OCI-LY1 (cell line): ENCODE measurements around the gene TMEM121.

Experiments
- EZH2 ChIP-seq: fragments of 200-600 bp; sonication (generic), shearing (Covaris generic); IDR thresholded peaks from 2 replicates; pipeline ENCODE4 v1.8.0; 2017; ENCODE audit warnings: borderline replicate concordance, mixed run types, mild to moderate bottlenecking, antibody characterized with exemption, low read length, moderate library complexity, mixed read lengths
- TF ChIP-seq, protein P1 (sequence below): fragments of 200-600 bp; sonication (generic), shearing (Covaris generic); IDR thresholded peaks from 2 replicates; pipeline ENCODE4 v1.5.1; 2017; ENCODE audit warnings: mild to moderate bottlenecking, antibody characterized with exemption, low read length, moderate library complexity, mixed read lengths

DNA sequence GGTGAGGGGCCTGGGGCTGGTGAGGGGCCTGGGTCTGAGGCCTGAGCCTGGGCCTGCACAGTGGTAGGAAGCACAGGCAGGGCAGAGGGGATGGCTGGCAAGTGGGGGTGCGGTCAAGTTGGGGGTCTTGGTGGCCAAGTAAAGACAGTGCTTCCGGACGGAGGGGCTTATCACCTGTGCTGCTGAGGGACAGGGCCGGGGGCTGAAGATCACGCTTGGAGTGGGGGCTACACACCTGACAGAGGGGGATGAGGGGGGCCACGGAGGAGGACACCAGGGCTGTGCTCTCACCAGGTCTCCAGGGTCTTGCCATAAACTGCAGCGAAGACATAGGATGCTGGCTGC lies 23.1 kb upstream of the TMEM121 start:
- TF ChIP-seq, protein P1, sequence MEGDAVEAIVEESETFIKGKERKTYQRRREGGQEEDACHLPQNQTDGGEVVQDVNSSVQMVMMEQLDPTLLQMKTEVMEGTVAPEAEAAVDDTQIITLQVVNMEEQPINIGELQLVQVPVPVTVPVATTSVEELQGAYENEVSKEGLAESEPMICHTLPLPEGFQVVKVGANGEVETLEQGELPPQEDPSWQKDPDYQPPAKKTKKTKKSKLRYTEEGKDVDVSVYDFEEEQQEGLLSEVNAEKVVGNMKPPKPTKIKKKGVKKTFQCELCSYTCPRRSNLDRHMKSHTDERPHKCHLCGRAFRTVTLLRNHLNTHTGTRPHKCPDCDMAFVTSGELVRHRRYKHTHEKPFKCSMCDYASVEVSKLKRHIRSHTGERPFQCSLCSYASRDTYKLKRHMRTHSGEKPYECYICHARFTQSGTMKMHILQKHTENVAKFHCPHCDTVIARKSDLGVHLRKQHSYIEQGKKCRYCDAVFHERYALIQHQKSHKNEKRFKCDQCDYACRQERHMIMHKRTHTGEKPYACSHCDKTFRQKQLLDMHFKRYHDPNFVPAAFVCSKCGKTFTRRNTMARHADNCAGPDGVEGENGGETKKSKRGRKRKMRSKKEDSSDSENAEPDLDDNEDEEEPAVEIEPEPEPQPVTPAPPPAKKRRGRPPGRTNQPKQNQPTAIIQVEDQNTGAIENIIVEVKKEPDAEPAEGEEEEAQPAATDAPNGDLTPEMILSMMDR: no peak
- TF ChIP-seq EZH2: no peak
